AG09319 (cell line): ENCODE results near the gene G2E3.

ENCODE experiments used
- DNase-seq: peaks from one replicate; pipeline ENCODE4 v3.0.0-alpha.2; 2010; ENCODE audit warnings: low read depth; ENCODE audit errors: extremely low read depth
- CTCF ChIP-seq: IDR thresholded peaks from 2 replicates; pipeline ENCODE4 v1.5.1; 2011; ENCODE audit warnings: low read depth, mild to moderate bottlenecking, inconsistent platforms, low read length, moderate library complexity

Gene G2E3

GRCh38 chr14:30564235-30564867, 5.4 kb downstream of the G2E3 start:
- no peak for DNase-seq
- TF ChIP-seq CTCF = no peak

GRCh38 chr14:30564868-30565248, 5.9 kb downstream of the G2E3 start:
- no peak for TF ChIP-seq CTCF
- DNase-seq = no peak

GRCh38 chr14:30569216-30569902, 10.4 kb downstream of the G2E3 start:
- DNase-seq = no peak
- TF ChIP-seq CTCF = no peak

GRCh38 chr14:30569903-30570226, 10.9 kb downstream of the G2E3 start:
- no peak for DNase-seq
- no peak for TF ChIP-seq CTCF

GRCh38 chr14:30572237-30572636, 13.3 kb downstream of the G2E3 start:
- DNase-seq = no peak
- no peak for TF ChIP-seq CTCF

GRCh38 chr14:30572771-30573170, 13.8 kb downstream of the G2E3 start:
- DNase-seq = no peak
- TF ChIP-seq CTCF = no peak

- no peak for DNase-seq
- TF ChIP-seq CTCF = no peak
Observed at GRCh38 chr14:30573226-30573814, 14.4 kb downstream of the G2E3 start.
